SK-N-SH (cell line): ENCODE results near the gene UGT1A10. TPM values are rescaled to one million over a fixed set of nuclear protein-coding genes. Genes with fewer than 3 reads are reported as not detected.

ENCODE experiments used
- CTCF ChIA-PET: fragments of 300-600, 350-600 bp; formaldehyde crosslinking; extraction: SDS; loops from one replicate; lab custom pipeline; 2021; lab: Yijun Ruan, JAX
- POLR2A ChIA-PET: fragments of 350-600 bp; sonication (Branson Sonifier 250); formaldehyde crosslinking; extraction: SDS; loops from one replicate; lab custom pipeline; 2020; ENCODE audit warnings: antibody characterized with exemption, inconsistent platforms; lab: Yijun Ruan, JAX
- DNase-seq: peaks from one replicate; pipeline ENCODE4 v3.0.0; 2012
- H2AFZ ChIP-seq: fragments of 200-600 bp; sonication (generic); 2 replicates; pipeline ENCODE4 v1.8.1; 2016; ENCODE audit warnings: antibody characterized with exemption, mild to moderate bottlenecking, low read depth
- H3F3A ChIP-seq: fragments of 200-600 bp; sonication (generic); replicated peaks from 2 replicates; pipeline ENCODE3; 2016; ENCODE audit warnings: antibody characterized with exemption, mild to moderate bottlenecking; ENCODE audit not compliant: insufficient read depth
- H3K27ac ChIP-seq, 2 experiments: fragments of 200-500 bp in 1 of 2; fragments of 200-600 bp in 1 of 2; sonication (Bioruptor generic) in 1 of 2; sonication (generic), shearing (Covaris generic) in 1 of 2; 2 replicates each; pipeline versions ENCODE4 v1.5.1 to v1.6.1; 2014 to 2016; ENCODE audit warnings: low read depth in 2 of 2, inconsistent platforms in 1 of 2, low read length in 1 of 2, mild to moderate bottlenecking in 1 of 2, mixed read lengths in 1 of 2
- H3K27me3 ChIP-seq: fragments of 200-600 bp; sonication (generic), shearing (Covaris generic); 2 replicates; pipeline ENCODE4 v1.6.1; 2016; ENCODE audit warnings: mixed run types; ENCODE audit not compliant: insufficient read depth
- H3K36me3 ChIP-seq, 2 experiments: fragments of 200-500 bp in 1 of 2; fragments of 200-600 bp in 1 of 2; sonication (Bioruptor generic) in 1 of 2; sonication (generic) in 1 of 2; replicated peaks in 1 of 2; 2 replicates each; pipeline versions ENCODE3 to v1.5.1; 2014 to 2016; ENCODE audit warnings: low read length in 1 of 2, mild to moderate bottlenecking in 1 of 2; ENCODE audit not compliant: insufficient read depth in 2 of 2, control insufficient read depth in 1 of 2
- H3K4me1 ChIP-seq, 2 experiments: fragments of 200-500 bp in 1 of 2; fragments of 200-600 bp in 1 of 2; sonication (Bioruptor generic) in 1 of 2; sonication (generic), shearing (Covaris generic) in 1 of 2; 2 replicates each; pipeline versions ENCODE4 v1.5.1 to v1.6.1; 2014 to 2016; ENCODE audit warnings: low read depth in 1 of 2, low read length in 1 of 2, mixed run types in 1 of 2; ENCODE audit not compliant: insufficient read depth in 2 of 2, control insufficient read depth in 1 of 2
- H3K4me2 ChIP-seq: fragments of 200-600 bp; sonication (generic), shearing (Covaris generic); 2 replicates; pipeline ENCODE4 v1.6.1; 2017; ENCODE audit warnings: mixed run types
- H3K4me3 ChIP-seq, 2 experiments: fragments of 200-500 bp in 1 of 2; fragments of 200-600 bp in 1 of 2; sonication (Bioruptor generic) in 1 of 2; sonication (generic), shearing (Covaris generic) in 1 of 2; 2 replicates each; pipeline versions ENCODE4 v1.5.1 to v1.8.1; 2014 to 2016; ENCODE audit warnings: low read depth in 2 of 2, inconsistent platforms in 1 of 2, low read length in 1 of 2, mild to moderate bottlenecking in 1 of 2, mixed read lengths in 1 of 2, moderate library complexity in 1 of 2
- H3K79me2 ChIP-seq: fragments of 200-600 bp; sonication (generic); 2 replicates; pipeline ENCODE4 v1.8.1; 2017; ENCODE audit warnings: mild to moderate bottlenecking; ENCODE audit not compliant: insufficient read depth
- H3K9ac ChIP-seq: fragments of 200-600 bp; sonication (generic); 2 replicates; pipeline ENCODE4 v1.6.1; 2017; ENCODE audit warnings: mixed run types
- H3K9me2 ChIP-seq: fragments of 200-600 bp; sonication (generic); 2 replicates; pipeline ENCODE4 v1.6.1; 2017; ENCODE audit warnings: mixed run types
- H3K9me3 ChIP-seq: fragments of 200-600 bp; sonication (generic); 2 replicates; pipeline ENCODE4 v1.6.1; 2017; ENCODE audit warnings: mixed run types, mild to moderate bottlenecking, moderate library complexity
- H4K20me1 ChIP-seq: fragments of 200-600 bp; sonication (generic); 2 replicates; pipeline ENCODE4 v1.6.1; 2017; ENCODE audit warnings: mild to moderate bottlenecking, mixed run types; ENCODE audit not compliant: insufficient read depth
- CHD2 ChIP-seq: fragments of 150-350 bp; IDR thresholded peaks from 2 replicates; pipeline ENCODE4 v1.6.1; 2018; ENCODE audit warnings: low read length; ENCODE audit not compliant: partially characterized antibody
- FOXM1 ChIP-seq: IDR thresholded peaks from 2 replicates; pipeline ENCODE4 v1.4.0; 2012; ENCODE audit warnings: low read depth, mild to moderate bottlenecking
- GABPA ChIP-seq: IDR thresholded peaks from 2 replicates; pipeline ENCODE4 v1.4.0; 2012; ENCODE audit warnings: low read depth, mild to moderate bottlenecking
- MEF2A ChIP-seq: IDR thresholded peaks from 2 replicates; pipeline ENCODE4 v1.4.0; 2012; ENCODE audit warnings: low read depth, borderline replicate concordance
- MXI1 ChIP-seq: IDR thresholded peaks from 2 replicates; pipeline ENCODE4 v1.6.1; 2012; ENCODE audit warnings: mild to moderate bottlenecking, low read depth, low read length, improper control_type of control experiment
- NFIC ChIP-seq: IDR thresholded peaks from 2 replicates; pipeline ENCODE4 v1.4.0; 2012; ENCODE audit warnings: borderline replicate concordance
- NRF1 ChIP-seq: IDR thresholded peaks from 2 replicates; pipeline ENCODE4 v1.6.1; 2012; ENCODE audit warnings: low read depth, mild to moderate bottlenecking, low read length
- SIN3A ChIP-seq: IDR thresholded peaks from 2 replicates; pipeline ENCODE4 v1.6.1; 2012; ENCODE audit warnings: low read depth, mild to moderate bottlenecking, low read length, moderate library complexity, borderline replicate concordance
- SMC3 ChIP-seq: IDR thresholded peaks from 2 replicates; pipeline ENCODE4 v1.6.1; 2012; ENCODE audit warnings: low read depth, low read length, improper control_type of control experiment
- TAF1 ChIP-seq: IDR thresholded peaks from 2 replicates; pipeline ENCODE4 v1.6.1; 2012; ENCODE audit warnings: low read depth, mild to moderate bottlenecking, low read length, moderate library complexity, borderline replicate concordance
- YY1 ChIP-seq: IDR thresholded peaks from 2 replicates; pipeline ENCODE4 v1.4.0; 2012; ENCODE audit warnings: low read depth, mild to moderate bottlenecking
- WGBS: methylation state at CpG from one replicate; pipeline ENCODE4 v1.1.6; 2017; ENCODE audit warnings: low lambda C conversion rate; 5-methylcytosine and 5-hydroxymethylcytosine counted together
- polyA plus RNA-seq, 3 experiments: library from polyadenylated mRNA; depleted of rRNA; stranded (reverse); fragments of >200 nt; gene quantifications; 2 replicates each; pipeline ENCODE4 v1.2.3, GENCODE V29; 2012
- TF ChIP-seq, protein P1 (sequence below): IDR thresholded peaks from 2 replicates; pipeline ENCODE4; 2012
- TF ChIP-seq, protein P2 (sequence below): fragments of 200-600 bp; sonication (generic); IDR thresholded peaks from 2 replicates; pipeline ENCODE4 v1.6.1; 2017; ENCODE audit warnings: antibody characterized with exemption, mild to moderate bottlenecking, moderate library complexity
- TF ChIP-seq, protein P3 (sequence below): fragments of 150-350 bp; IDR thresholded peaks from 2 replicates; pipeline ENCODE4 v1.6.1; 2017; ENCODE audit warnings: antibody characterized with exemption, low read length, low read depth, borderline replicate concordance

Gene UGT1A10
- polyA plus RNA-seq, 1 of the 3 experiments (the other 2 are of a cell fraction) = not detected

DNA sequence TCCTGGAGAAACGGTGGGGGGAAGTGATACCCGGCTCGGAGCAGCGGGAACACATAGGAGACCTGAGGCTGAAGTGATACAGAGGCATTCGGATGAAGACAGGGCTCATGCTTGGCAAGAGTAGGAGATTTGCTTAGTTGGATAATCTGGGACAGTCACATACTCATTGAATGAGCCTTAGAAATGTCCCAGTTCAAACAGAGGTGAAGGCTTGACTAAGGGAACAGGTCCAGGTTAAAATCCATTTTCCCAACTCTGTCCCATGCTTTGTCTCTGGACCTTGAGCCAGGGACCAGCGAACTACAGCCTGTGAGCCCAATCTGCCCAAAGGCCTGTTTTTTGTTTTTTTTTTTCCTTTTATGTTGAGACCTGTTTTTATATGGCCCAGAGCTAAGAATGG is 57.7 kb downstream of the UGT1A10 start (continued):
- TF ChIP-seq CHD2 (no peak), NFIC (no peak), FOXM1 (no peak)

DNA sequence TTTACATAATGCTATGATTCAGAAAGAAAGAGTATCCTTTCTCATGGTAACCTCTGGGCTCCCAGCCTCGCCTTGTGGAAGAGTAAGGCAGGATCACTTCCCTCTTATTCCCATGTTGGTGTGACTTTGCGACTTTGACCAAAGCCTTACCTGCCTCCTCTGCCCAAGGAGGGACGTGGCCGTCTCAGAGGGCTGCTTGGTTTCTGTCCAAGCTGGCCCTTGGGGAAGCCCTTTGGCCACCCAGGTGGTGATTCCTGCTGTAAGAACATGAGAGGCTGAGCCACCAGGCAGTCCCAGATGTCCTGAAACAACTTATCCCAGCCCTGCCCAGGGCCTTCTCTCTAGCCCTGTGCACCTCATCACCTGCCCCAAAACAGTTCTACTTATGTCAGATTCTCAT is 62.5 kb downstream of the UGT1A10 start:
- Histone ChIP-seq H3K36me3 (no peaks in the 10 kb centered on the region), H3K27ac (no peak overlapping the region), H3K27me3 (no peaks in the 10 kb centered on the region), H3K9me3 (no peaks in the 10 kb centered on the region), H2AFZ (no peak overlapping the region), H3K9me2 (no peaks in the 10 kb centered on the region), H3K4me1 (peaks cover 0 to 3% of the 10 kb centered on the region in 2 experiments; a peak in 2 of 4 replicates), H3K4me2 (no peak overlapping the region), H3K9ac (no peak overlapping the region), H3K79me2 (no peaks in the 10 kb centered on the region), H3K4me3 (no peak overlapping the region), H3F3A (no peaks in the 10 kb centered on the region), H4K20me1 (no peaks in the 10 kb centered on the region)
- 55% methylated on average over 4 of the region's 4 CpGs for WGBS
- CTCF ChIA-PET = interaction anchor here (2.8 kb wide), 1 partner anchor 13 kb away, joined by 12 read pairs; the partner anchor contains the start of gene UGT1A5
- DNase-seq = no peak
- TF ChIP-seq CHD2 (no peak), MXI1 (no peak), MEF2A (no peak), YY1 (no peak), GABPA (no peak), NFIC (no peak), SIN3A (no peak), TAF1 (no peak), SMC3 (no peak), NRF1 (no peak)
- TF ChIP-seq, protein P1, sequence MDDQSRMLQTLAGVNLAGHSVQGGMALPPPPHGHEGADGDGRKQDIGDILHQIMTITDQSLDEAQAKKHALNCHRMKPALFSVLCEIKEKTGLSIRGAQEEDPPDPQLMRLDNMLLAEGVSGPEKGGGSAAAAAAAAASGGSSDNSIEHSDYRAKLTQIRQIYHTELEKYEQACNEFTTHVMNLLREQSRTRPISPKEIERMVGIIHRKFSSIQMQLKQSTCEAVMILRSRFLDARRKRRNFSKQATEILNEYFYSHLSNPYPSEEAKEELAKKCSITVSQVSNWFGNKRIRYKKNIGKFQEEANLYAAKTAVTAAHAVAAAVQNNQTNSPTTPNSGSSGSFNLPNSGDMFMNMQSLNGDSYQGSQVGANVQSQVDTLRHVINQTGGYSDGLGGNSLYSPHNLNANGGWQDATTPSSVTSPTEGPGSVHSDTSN = no peak
- TF ChIP-seq, protein P2, sequence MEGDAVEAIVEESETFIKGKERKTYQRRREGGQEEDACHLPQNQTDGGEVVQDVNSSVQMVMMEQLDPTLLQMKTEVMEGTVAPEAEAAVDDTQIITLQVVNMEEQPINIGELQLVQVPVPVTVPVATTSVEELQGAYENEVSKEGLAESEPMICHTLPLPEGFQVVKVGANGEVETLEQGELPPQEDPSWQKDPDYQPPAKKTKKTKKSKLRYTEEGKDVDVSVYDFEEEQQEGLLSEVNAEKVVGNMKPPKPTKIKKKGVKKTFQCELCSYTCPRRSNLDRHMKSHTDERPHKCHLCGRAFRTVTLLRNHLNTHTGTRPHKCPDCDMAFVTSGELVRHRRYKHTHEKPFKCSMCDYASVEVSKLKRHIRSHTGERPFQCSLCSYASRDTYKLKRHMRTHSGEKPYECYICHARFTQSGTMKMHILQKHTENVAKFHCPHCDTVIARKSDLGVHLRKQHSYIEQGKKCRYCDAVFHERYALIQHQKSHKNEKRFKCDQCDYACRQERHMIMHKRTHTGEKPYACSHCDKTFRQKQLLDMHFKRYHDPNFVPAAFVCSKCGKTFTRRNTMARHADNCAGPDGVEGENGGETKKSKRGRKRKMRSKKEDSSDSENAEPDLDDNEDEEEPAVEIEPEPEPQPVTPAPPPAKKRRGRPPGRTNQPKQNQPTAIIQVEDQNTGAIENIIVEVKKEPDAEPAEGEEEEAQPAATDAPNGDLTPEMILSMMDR = no peak
- TF ChIP-seq, protein P3, sequence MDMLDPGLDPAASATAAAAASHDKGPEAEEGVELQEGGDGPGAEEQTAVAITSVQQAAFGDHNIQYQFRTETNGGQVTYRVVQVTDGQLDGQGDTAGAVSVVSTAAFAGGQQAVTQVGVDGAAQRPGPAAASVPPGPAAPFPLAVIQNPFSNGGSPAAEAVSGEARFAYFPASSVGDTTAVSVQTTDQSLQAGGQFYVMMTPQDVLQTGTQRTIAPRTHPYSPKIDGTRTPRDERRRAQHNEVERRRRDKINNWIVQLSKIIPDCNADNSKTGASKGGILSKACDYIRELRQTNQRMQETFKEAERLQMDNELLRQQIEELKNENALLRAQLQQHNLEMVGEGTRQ = no peak
- POLR2A ChIA-PET = no interaction called here
